H9 (cell line): ENCODE measurements around the gene TMEM106C. TPM values are rescaled to one million over a fixed set of nuclear protein-coding genes. Genes with fewer than 3 reads are reported as not detected.

Source experiments
- DNase-seq: peaks from one replicate; pipeline ENCODE4 v3.0.0-alpha.2; 2017
- H2AFZ ChIP-seq: one replicate; pipeline ENCODE4 v1.6.1; 2013; ENCODE audit warnings: mild to moderate bottlenecking, low read length, control low read depth, moderate library complexity
- H2AK5ac ChIP-seq: 2 replicates; pipeline ENCODE4 v1.6.1; 2013; ENCODE audit warnings: low read length, control low read depth, mixed read lengths; ENCODE audit not compliant: insufficient read length
- H2BK120ac ChIP-seq: one replicate; pipeline ENCODE4 v1.6.1; 2013; ENCODE audit warnings: low read depth, mild to moderate bottlenecking, low read length, control low read depth, inconsistent platforms; ENCODE audit not compliant: poor library complexity, severe bottlenecking
- H2BK12ac ChIP-seq: 2 replicates; pipeline ENCODE4 v1.6.1; 2013; ENCODE audit warnings: low read length, control low read depth, mixed read lengths, low read depth; ENCODE audit not compliant: insufficient read length
- H2BK15ac ChIP-seq: 2 replicates; pipeline ENCODE4 v1.6.1; 2013; ENCODE audit warnings: low read depth, low read length, control low read depth
- H2BK20ac ChIP-seq: one replicate; pipeline ENCODE4 v1.6.1; 2013; ENCODE audit warnings: low read depth, mild to moderate bottlenecking, low read length, control low read depth, inconsistent platforms; ENCODE audit not compliant: poor library complexity, severe bottlenecking
- H2BK5ac ChIP-seq: 2 replicates; pipeline ENCODE4 v1.6.1; 2013; ENCODE audit warnings: low read length, control low read depth, mixed read lengths; ENCODE audit not compliant: insufficient read length
- H3K14ac ChIP-seq: 2 replicates; pipeline ENCODE4 v1.6.1; 2013; ENCODE audit warnings: low read length, control low read depth; ENCODE audit not compliant: insufficient read depth
- H3K18ac ChIP-seq: 2 replicates; pipeline ENCODE4 v1.6.1; 2013; ENCODE audit warnings: low read depth, mild to moderate bottlenecking, mixed read lengths, low read length, control low read depth; ENCODE audit not compliant: insufficient read length
- H3K23ac ChIP-seq: 2 replicates; pipeline ENCODE4 v1.6.1; 2013; ENCODE audit warnings: low read length, control low read depth, mixed read lengths, low read depth; ENCODE audit not compliant: insufficient read length
- H3K23me2 ChIP-seq: 2 replicates; pipeline ENCODE4 v1.6.1; 2013; ENCODE audit warnings: low read depth, mild to moderate bottlenecking, mixed read lengths, low read length, control low read depth; ENCODE audit not compliant: insufficient read length, poor library complexity, severe bottlenecking
- H3K27ac ChIP-seq: 2 replicates; pipeline ENCODE4 v1.5.1; 2013; ENCODE audit warnings: low read length, control low read depth, mixed read lengths, low read depth; ENCODE audit not compliant: insufficient read length
- H3K27me3 ChIP-seq: 2 replicates; pipeline ENCODE4 v1.6.1; 2013; ENCODE audit warnings: low read length, control low read depth, inconsistent platforms; ENCODE audit not compliant: insufficient read depth
- H3K4ac ChIP-seq: 2 replicates; pipeline ENCODE4 v1.6.1; 2013; ENCODE audit warnings: low read depth, mild to moderate bottlenecking, control low read depth, inconsistent platforms, low read length, moderate library complexity
- H3K4me1 ChIP-seq: 2 replicates; pipeline ENCODE4 v1.6.1; 2013; ENCODE audit warnings: low read length, control low read depth, inconsistent platforms; ENCODE audit not compliant: insufficient read depth
- H3K4me2 ChIP-seq: 2 replicates; pipeline ENCODE4 v1.6.1; 2013; ENCODE audit warnings: low read length, control low read depth, mixed read lengths; ENCODE audit not compliant: insufficient read length, insufficient read depth
- H3K56ac ChIP-seq: 2 replicates; pipeline ENCODE4 v1.6.1; 2013; ENCODE audit warnings: low read depth, mild to moderate bottlenecking, mixed read lengths, low read length, control low read depth; ENCODE audit not compliant: insufficient read length
- H3K79me1 ChIP-seq: 2 replicates; pipeline ENCODE4 v1.6.1; 2013; ENCODE audit warnings: low read depth, mild to moderate bottlenecking, moderate library complexity, low read length, control low read depth, inconsistent platforms; ENCODE audit not compliant: insufficient read depth, poor library complexity, severe bottlenecking
- H3K79me2 ChIP-seq: 2 replicates; pipeline ENCODE4 v1.6.1; 2013; ENCODE audit warnings: low read length, control low read depth, inconsistent platforms; ENCODE audit not compliant: insufficient read depth
- H3K9ac ChIP-seq: 2 replicates; pipeline ENCODE4 v1.6.1; 2013; ENCODE audit warnings: low read length, control low read depth, mixed read lengths; ENCODE audit not compliant: insufficient read length; ENCODE audit errors: extremely low read depth
- H3K9me3 ChIP-seq: one replicate; pipeline ENCODE4 v1.6.1; 2013; ENCODE audit warnings: low read depth, low read length, inconsistent platforms; ENCODE audit not compliant: control insufficient read depth
- H3T11ph ChIP-seq: one replicate; pipeline ENCODE4 v1.6.1; 2013; ENCODE audit warnings: mild to moderate bottlenecking, low read length, control low read depth, inconsistent platforms
- H4K20me1 ChIP-seq: one replicate; pipeline ENCODE4 v1.6.1; 2013; ENCODE audit not compliant: control insufficient read depth, insufficient read length, insufficient read depth
- H4K5ac ChIP-seq: 2 replicates; pipeline ENCODE4 v1.6.1; 2013; ENCODE audit warnings: low read depth, mild to moderate bottlenecking, mixed read lengths, low read length, control low read depth; ENCODE audit not compliant: insufficient read length
- H4K8ac ChIP-seq: replicated peaks from 2 replicates; pipeline ENCODE4 v1.6.1; 2013; ENCODE audit warnings: low read length, control low read depth, mixed read lengths, low read depth; ENCODE audit not compliant: insufficient read length
- H4K91ac ChIP-seq: 2 replicates; pipeline ENCODE4 v1.6.1; 2013; ENCODE audit warnings: low read depth, mild to moderate bottlenecking, moderate library complexity, mixed read lengths, low read length, control low read depth; ENCODE audit not compliant: insufficient read length
- H3K27ac Mint-ChIP-seq, 3 experiments: 2 replicates in 2 of 3; 3 replicates in 1 of 3; pipeline ENCODE4 v1.8.0; 2020 to 2021; ENCODE audit warnings: mixed read lengths in 3 of 3, mild to moderate bottlenecking in 1 of 3, moderate library complexity in 1 of 3
- H3K27me3 Mint-ChIP-seq: 2 replicates; pipeline ENCODE4 v1.8.0; 2021; ENCODE audit warnings: low read depth, mild to moderate bottlenecking, moderate library complexity, mixed read lengths
- H3K36me3 Mint-ChIP-seq, 3 experiments: 2 replicates in 2 of 3; 3 replicates in 1 of 3; pipeline ENCODE4 v1.8.0; 2020 to 2021; ENCODE audit warnings: low read depth in 3 of 3, mixed read lengths in 3 of 3; ENCODE audit not compliant: insufficient read depth in 1 of 3
- H3K4me1 Mint-ChIP-seq, 2 experiments: 2 replicates each; pipeline ENCODE4 v1.8.0; 2020; ENCODE audit warnings: mixed read lengths in 2 of 2
- H3K4me3 Mint-ChIP-seq, 2 experiments: 2 replicates in 1 of 2; 3 replicates in 1 of 2; pipeline ENCODE4 v1.8.0; 2020 to 2021; ENCODE audit warnings: mild to moderate bottlenecking in 2 of 2, mixed read lengths in 2 of 2, moderate library complexity in 1 of 2
- H3K9me3 Mint-ChIP-seq, 2 experiments: 2 replicates in 1 of 2; 3 replicates in 1 of 2; pipeline ENCODE4 v1.8.0; 2020; ENCODE audit warnings: mild to moderate bottlenecking in 2 of 2, mixed read lengths in 2 of 2, moderate library complexity in 1 of 2
- CTCF ChIP-seq: fragments of 200-600 bp; sonication (generic); conservative IDR thresholded peaks from 3 replicates; pipeline ENCODE4 v1.8.0; 2021; ENCODE audit warnings: antibody characterized with exemption, mild to moderate bottlenecking
- WGBS: extraction: QIAGEN DNeasy Blood & Tissue Kit; methylation state at CpG from one replicate; pipeline ENCODE4 v1.1.7; 2013; ENCODE audit warnings: missing lambda C conversion rate, low lambda C conversion rate, mixed read lengths; ENCODE audit not compliant: insufficient read length; ENCODE audit errors: extremely low coverage; 5-methylcytosine and 5-hydroxymethylcytosine counted together
- total RNA-seq: library from RNA; stranded (reverse); gene quantifications from 2 replicates; pipeline ENCODE4 v1.2.1, GENCODE V29; 2021

The TMEM106C gene
- total RNA-seq, 1 experiment from 2014 or later: 43.7 TPM

DNA sequence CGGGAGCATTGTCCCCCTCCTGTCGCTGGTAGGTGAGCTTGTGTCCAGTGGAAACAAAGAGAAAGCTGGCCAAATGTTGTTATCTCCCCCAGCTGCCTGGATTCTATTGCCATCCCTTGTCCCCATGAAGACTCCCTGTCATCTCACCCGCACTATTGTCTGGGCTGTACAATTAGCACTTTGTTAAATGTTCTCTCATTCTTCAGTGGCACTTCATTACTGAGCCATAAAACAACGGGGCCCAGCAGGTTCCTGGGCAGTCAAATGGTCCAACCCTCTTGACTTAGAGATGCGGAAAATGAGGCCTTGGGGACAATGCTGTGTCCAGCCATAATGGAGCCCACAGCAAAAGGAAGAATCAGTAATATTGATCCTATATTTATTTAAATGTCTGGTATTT, 54.1 kb downstream of the TMEM106C start:
- no peaks in the 10 kb centered on the region; a peak in 1 of 7 replicates for H3K36me3 Mint-ChIP-seq
- H3K27me3 Mint-ChIP-seq: peaks cover 100% of the 10 kb centered on the region
- Histone ChIP-seq H2AK5ac (no peak overlapping the region), H4K5ac (no peak overlapping the region), H3K14ac (no peak overlapping the region), H3K4me1 (no peaks in the 10 kb centered on the region), H4K91ac (no peak overlapping the region), H3K18ac (no peak overlapping the region), H3K9me3 (no peaks in the 10 kb centered on the region), H3K79me2 (no peaks in the 10 kb centered on the region), H3K56ac (no peak overlapping the region), H4K20me1 (no peaks in the 10 kb centered on the region), H3K27me3 (peaks cover 87% of the 10 kb centered on the region), H4K8ac (no peak overlapping the region), H3K4ac (no peak overlapping the region), H3K4me2 (no peak overlapping the region), H2AFZ (no peak overlapping the region), H2BK20ac (no peak overlapping the region), H3K27ac (no peak overlapping the region), H3K79me1 (no peaks in the 10 kb centered on the region), H2BK15ac (no peak overlapping the region), H2BK120ac (no peak overlapping the region), H2BK12ac (no peak overlapping the region), H3K9ac (no peak overlapping the region), H3T11ph (no peak overlapping the region), H3K23ac (no peak overlapping the region), H3K23me2 (no peaks in the 10 kb centered on the region), H2BK5ac (no peak overlapping the region)
- H3K9me3 Mint-ChIP-seq: peaks cover 0 to 7% of the 10 kb centered on the region in 2 experiments; a peak in 2 of 5 replicates
- WGBS: no CpG with 5 or more reads among the region's 5 CpGs
- no peak for TF ChIP-seq CTCF
- no peak overlapping the region for H3K27ac Mint-ChIP-seq
- H3K4me1 Mint-ChIP-seq: peaks cover 8 to 13% of the 10 kb centered on the region in 2 experiments
- no peak overlapping the region for H3K4me3 Mint-ChIP-seq
- DNase-seq: no peak
